NCI-H748 (cell line): ENCODE results near the gene C15orf39.
"Not testable (repeated sequence)": the region's sequence is repeated elsewhere in the genome, so short reads cannot be mapped to it uniquely, and the experiment has no call there.

Experiments
- DNase-seq: peaks from one replicate; lab custom pipeline; 2025; ENCODE audit not compliant: unreplicated experiment; lab: John Stamatoyannopoulos, UW

The C15orf39 gene

GRCh38 chr15:75229191-75230015 lies 27.7 kb downstream of the C15orf39 start:
- DNase-seq, result no peak

- DNase-seq, result no peak
Observed at GRCh38 chr15:75230016-75230343, 28.3 kb downstream of the C15orf39 start.

- DNase-seq, result no peak
Observed at GRCh38 chr15:75230551-75231371, 29.1 kb downstream of the C15orf39 start.

GRCh38 chr15:75231836-75232235 lies 30.2 kb downstream of the C15orf39 start:
- DNase-seq, result no peak

GRCh38 chr15:75232252-75232813 lies 30.7 kb downstream of the C15orf39 start:
- DNase-seq, result no peak

- no peak for DNase-seq
Observed at GRCh38 chr15:75232826-75233503, 31.3 kb downstream of the C15orf39 start.

- DNase-seq, result no peak
Observed at GRCh38 chr15:75233504-75234190, 32.0 kb downstream of the C15orf39 start.

- DNase-seq, result no peak
Observed at GRCh38 chr15:75234191-75234810, 32.6 kb downstream of the C15orf39 start.

GRCh38 chr15:75235051-75235673 lies 33.5 kb downstream of the C15orf39 start:
- DNase-seq, result no peak

- DNase-seq, result no peak
Observed at GRCh38 chr15:75235760-75236729, 34.4 kb downstream of the C15orf39 start.

GRCh38 chr15:75237316-75237982 lies 35.8 kb downstream of the C15orf39 start:
- no peak for DNase-seq

GRCh38 chr15:75238150-75238549 lies 36.5 kb downstream of the C15orf39 start:
- DNase-seq, result no peak

GRCh38 chr15:75245741-75246140 lies 44.1 kb downstream of the C15orf39 start:
- DNase-seq, result not testable (repeated sequence)

- DNase-seq, result peak; percentile 51
Observed at GRCh38 chr15:75248991-75249390, 47.3 kb downstream of the C15orf39 start.

GRCh38 chr15:75249726-75250125 lies 48.0 kb downstream of the C15orf39 start:
- DNase-seq, result no peak

GRCh38 chr15:75251343-75251742 lies 49.7 kb downstream of the C15orf39 start:
- DNase-seq, result not testable (repeated sequence)

- not testable (repeated sequence) for DNase-seq
Observed at GRCh38 chr15:75252285-75252684, 50.6 kb downstream of the C15orf39 start.

GRCh38 chr15:75258034-75258433 lies 56.4 kb downstream of the C15orf39 start, which contains the start of gene GOLGA6C:
Gene GOLGA6C (plus strand): TSS chr15:75258334. CDS start chr15:75258599, 265 bp downstream.
- DNase-seq, result not testable (repeated sequence)
